ENCODE results near the gene LMO7. TPM values are rescaled to one million over a fixed set of nuclear protein-coding genes. Genes with fewer than 3 reads are reported as not detected.
"Not testable (repeated sequence)": the region's sequence is repeated elsewhere in the genome, so short reads cannot be mapped to it uniquely, and the experiment has no call there.

LMO7 gene
- total RNA-seq, 2 donors from 2014 or later = 262 to 273 TPM

- DNase-seq (no peak), ATAC-seq (no peak)
- intact Hi-C loops (cut with DNase I) = no loop called here
Measured at GRCh38 chr13:75643693-75644092, 7.6 kb downstream of the LMO7 start.

DNA sequence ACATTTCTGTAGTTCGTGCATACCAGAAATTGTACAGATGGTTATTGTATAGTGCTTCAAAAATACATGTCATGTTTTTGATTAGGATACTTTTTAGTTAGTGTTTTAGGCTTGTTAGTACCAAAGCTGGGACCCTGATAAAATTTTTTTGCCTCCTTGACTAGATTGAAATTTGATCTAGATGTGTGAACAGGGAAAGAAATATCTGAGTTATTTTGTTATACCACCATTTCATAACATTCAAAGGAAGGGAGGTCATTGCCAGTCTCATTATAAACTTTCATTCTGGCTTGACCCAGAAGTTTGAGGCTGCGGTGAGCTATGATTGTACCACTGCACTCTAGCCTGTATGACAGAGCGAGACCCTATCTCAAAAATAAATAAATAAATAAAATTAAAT is 9.0 kb downstream of the LMO7 start:
- ATAC-seq (no peak), DNase-seq (no peak)
- intact Hi-C loops (cut with DNase I) = no loop called here

- DNase-seq = no peak
- ATAC-seq = no peak
- intact Hi-C loops (cut with DNase I) = no loop called here
Measured at GRCh38 chr13:75647126-75647784, 11.1 kb downstream of the LMO7 start.

- ATAC-seq (no peak), DNase-seq (no peak)
- intact Hi-C loops (cut with DNase I) = no loop called here
Measured at GRCh38 chr13:75648446-75648845, 12.3 kb downstream of the LMO7 start.

DNA sequence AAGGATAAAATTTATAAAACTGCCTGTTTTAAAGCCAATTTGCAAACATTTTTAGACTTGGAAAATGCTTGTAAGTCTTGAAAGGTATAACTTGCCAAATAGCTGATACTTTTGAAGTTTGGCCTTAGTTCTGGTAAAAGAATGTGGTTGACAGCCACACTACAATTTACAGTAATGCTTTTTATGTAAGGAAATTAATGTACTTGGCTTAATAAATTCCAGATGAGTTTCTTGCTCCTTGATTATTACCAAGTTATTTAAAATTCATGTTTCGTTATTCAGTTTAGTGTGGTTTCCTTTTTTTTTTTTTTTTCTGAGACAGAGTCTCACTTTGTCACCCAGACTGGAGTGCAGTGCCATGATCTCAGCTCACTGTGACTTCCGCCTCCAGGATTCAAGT is 14.9 kb downstream of the LMO7 start:
- intact Hi-C loops (cut with DNase I) = no loop called here
- no peak for ATAC-seq

GRCh38 chr13:75652726-75653125 is 16.6 kb downstream of the LMO7 start:
- DNase-seq = no peak
- intact Hi-C loops (cut with DNase I) = no loop called here
- ATAC-seq = no peak

More for the DNA sequence above, 14.9 kb downstream of the LMO7 start:
- DNase-seq = no peak

GRCh38 chr13:75656425-75656989 is 20.4 kb downstream of the LMO7 start:
- intact Hi-C loops (cut with DNase I) = no loop called here
- DNase-seq (no peak), ATAC-seq (peak in 1 of 2 donors; percentile 47)

DNA sequence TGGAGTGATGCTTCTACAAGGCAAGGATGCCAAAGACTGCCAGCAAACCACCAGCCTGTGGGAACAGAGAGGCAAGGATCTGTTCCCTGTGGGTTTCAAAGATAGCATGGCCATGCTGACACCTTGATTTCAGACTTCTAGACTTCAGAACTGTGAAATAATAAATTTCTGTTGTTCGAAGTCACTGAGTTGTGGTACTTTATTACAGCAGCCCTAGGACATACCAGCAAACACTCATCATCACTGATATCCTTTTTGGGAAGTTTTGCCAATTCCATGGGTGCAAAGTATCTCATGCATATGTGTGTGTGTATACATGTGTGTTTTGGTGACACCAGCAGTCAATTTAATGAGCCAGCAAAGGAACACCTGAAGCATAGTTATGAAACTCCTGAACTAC is 21.0 kb downstream of the LMO7 start:
- intact Hi-C loops (cut with DNase I) = no loop called here
- DNase-seq (no peak), ATAC-seq (no peak)

GRCh38 chr13:75660694-75661093 is 24.6 kb downstream of the LMO7 start:
- DNase-seq (no peak), ATAC-seq (no peak)
- intact Hi-C loops (cut with DNase I) = no loop called here

GRCh38 chr13:75661443-75661842 is 25.3 kb downstream of the LMO7 start:
- DNase-seq = no peak
- no peak for ATAC-seq
- intact Hi-C loops (cut with DNase I) = no loop called here

GRCh38 chr13:75666646-75667351 is 30.7 kb downstream of the LMO7 start:
- intact Hi-C loops (cut with DNase I) = no loop called here
- no peak for DNase-seq
- peak in 1 of 2 donors; percentile 24 for ATAC-seq

GRCh38 chr13:75669706-75670105 is 33.6 kb downstream of the LMO7 start:
- ATAC-seq (no peak), DNase-seq (no peak)
- intact Hi-C loops (cut with DNase I) = no loop called here

DNA sequence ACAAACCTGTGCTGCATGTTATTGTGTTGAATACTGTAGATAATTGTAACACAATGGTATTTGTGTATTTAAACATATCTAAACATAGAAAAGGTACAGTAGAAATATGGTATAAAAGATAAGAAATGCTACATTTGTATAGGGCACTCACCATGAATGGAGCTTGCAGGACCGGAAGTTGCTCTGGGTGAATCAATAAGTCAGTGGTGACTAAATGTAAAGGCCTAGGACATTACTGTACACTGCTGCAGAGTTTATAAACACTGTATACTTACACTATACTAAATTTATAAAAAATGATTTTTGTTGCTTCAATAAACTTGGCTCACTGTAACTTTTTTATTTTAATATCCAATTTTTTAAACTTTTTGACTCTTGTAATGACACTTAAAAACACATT is 34.4 kb downstream of the LMO7 start:
- ATAC-seq (no peak), DNase-seq (no peak)
- intact Hi-C loops (cut with DNase I) = no loop called here

DNA sequence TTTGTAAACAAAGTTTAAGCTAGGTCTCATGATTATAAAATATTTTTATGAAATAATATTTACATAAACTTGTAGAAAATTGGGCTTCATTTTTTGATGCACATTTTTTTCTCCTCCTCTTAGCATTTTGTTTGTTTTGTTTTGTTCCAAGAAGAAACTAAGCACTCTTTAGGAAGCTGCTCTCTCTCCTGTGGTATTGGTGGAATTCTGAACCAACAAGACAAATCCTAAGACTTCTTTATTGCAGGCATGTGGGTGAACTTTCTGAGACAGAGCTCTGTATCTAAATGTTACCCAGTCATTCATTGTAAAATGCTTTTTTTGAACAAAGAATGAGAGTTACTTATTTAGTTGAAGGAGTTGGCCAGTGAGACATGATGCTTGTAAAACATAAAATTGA is 39.3 kb downstream of the LMO7 start:
- DNase-seq (no peak), ATAC-seq (no peak)
- intact Hi-C loops (cut with DNase I) = no loop called here

DNA sequence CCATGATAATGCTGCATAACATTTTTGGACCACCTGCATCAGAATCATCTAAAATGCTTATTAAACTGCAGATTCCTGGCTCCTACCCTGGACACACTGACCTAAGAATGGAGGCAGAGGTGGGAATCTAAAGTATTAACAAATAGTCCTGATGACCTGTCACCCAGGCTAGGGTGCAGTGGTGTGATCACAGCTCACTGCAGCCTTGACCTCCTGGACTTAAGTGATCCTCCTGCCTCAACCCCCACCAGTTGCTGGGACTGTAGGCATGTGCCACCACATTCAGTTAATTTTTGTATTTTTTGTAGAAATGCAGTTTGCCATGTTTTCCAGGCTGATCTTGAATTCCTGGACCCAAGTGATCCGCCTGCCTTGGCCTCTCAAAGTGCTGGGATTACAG is 43.3 kb downstream of the LMO7 start:
- intact Hi-C loops (cut with DNase I) = no loop called here
- no peak for ATAC-seq
- DNase-seq = no peak

DNA sequence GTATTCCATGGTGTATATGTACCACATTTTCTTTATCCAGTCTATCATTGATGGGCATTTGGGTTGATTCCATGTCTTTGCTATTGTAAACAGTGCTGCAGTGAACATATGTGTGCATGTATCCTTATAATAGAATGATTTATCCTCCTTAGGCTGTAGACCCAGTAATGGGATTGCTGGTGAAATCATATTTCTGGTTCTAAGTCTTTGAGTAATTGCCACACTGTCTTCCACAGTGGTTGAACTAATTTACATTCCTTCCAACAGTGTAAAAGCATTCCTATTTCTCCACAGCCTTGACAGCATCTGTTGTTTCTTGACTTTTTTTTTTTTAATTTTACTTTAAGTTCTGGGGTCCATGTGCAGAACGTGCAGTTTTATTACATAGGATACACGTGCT is 44.1 kb downstream of the LMO7 start:
- intact Hi-C loops (cut with DNase I) = loop anchor here in 1 of 2 donors (10.0 kb wide), 1 partner anchor 1225 kb away; no protein-coding TSS in a partner anchor
- not testable (repeated sequence) for DNase-seq, ATAC-seq

DNA sequence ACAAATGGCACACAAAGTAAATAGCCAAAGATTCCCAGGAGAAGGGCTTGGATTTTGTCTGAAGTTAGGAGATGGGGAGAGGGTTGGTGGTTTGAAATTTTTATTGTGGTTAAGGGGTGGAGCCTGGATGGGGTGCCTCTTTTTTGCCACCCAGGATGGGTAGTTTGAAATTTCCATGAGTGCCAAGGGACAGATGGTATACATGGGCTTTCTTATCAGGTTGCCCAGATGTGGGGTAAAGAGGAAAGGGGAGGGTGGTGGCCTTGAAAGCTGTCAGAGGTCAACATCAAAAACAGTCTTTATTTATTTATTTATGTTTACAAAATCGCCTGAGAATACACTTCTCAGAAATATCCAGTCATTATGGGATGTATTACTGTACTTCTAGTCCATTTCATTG is 46.2 kb downstream of the LMO7 start:
- ATAC-seq (no peak), DNase-seq (no peak)
- intact Hi-C loops (cut with DNase I) = loop anchor here in 1 of 2 donors (10.0 kb wide), 1 partner anchor 1222 kb away; no protein-coding TSS in a partner anchor

GRCh38 chr13:75685239-75685697 is 49.1 kb downstream of the LMO7 start:
- no peak for DNase-seq
- no peak for ATAC-seq
- intact Hi-C loops (cut with DNase I) = loop anchor here in 1 of 2 donors (10.0 kb wide), 1 partner anchor 1220 kb away; no protein-coding TSS in a partner anchor

DNA sequence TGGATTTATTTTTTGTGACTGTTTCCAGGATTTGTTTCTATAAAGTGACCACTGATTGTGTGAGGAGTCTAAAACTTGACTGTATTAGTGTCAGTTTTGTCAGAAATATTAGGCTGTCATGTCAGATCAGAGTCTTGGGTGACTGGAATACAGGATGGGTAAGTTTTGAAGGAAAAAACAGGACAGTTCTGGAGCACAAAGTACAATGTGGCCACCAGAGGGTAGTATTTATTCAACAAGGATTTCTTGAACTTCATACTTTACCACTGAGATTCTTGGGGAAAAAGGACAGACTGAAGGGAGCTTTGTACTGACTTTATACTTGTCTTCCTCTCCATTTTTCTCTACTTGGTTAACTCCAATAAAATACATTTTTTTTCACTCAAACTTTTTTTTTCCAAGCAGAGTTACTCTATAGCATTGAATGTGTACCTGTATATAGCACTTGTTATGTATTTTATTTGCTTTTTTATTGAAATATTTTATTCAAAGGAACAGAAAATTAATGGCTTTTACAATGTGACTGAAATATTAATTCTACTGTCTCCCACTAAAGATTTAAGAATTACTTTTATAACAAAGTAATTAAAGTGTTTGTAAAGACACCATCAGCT is 51.1 kb downstream of the LMO7 start:
- peak in 1 of 2 donors; percentile 57 for ATAC-seq
- intact Hi-C loops (cut with DNase I) = loop anchor here in 1 of 2 donors (10.0 kb wide), 1 partner anchor 1218 kb away; no protein-coding TSS in a partner anchor

DNA sequence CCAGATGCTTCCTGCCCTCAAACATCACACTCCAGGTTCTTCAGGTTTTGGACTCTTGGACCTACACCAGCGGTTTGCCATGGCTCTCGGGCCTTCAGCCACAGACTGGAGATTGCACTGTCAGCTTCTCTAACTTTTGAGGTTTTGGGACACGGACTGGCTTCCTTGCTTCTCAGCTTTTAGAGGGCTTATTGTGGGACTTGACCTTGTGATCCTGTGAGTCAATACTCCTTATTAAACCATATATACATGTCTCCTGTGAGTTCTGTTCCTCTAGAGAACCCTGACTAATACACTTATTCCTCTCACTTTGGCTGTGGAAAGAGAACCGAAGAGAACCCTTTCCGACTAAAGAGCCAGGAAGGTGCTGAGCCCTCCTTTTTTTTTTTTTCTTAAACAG is 53.6 kb downstream of the LMO7 start:
- no peak for ATAC-seq
- intact Hi-C loops (cut with DNase I) = loop anchor here (10.0 kb wide), 3 partner anchors 155 to 1215 kb away; no protein-coding TSS in a partner anchor

More for the DNA sequence above, 51.1 kb downstream of the LMO7 start:
- DNase-seq = no peak

More for the DNA sequence above, 53.6 kb downstream of the LMO7 start:
- no peak for DNase-seq

Measured in left cardiac atrium (tissue), 4 donors.